ENCODE measurements around the gene PPP1R14D. TPM values are rescaled to one million over a fixed set of nuclear protein-coding genes. Genes with fewer than 3 reads are reported as not detected.

The PPP1R14D gene
- total RNA-seq, 3 donors from 2014 or later = 57.5 to 186 (median 154) TPM

DNA sequence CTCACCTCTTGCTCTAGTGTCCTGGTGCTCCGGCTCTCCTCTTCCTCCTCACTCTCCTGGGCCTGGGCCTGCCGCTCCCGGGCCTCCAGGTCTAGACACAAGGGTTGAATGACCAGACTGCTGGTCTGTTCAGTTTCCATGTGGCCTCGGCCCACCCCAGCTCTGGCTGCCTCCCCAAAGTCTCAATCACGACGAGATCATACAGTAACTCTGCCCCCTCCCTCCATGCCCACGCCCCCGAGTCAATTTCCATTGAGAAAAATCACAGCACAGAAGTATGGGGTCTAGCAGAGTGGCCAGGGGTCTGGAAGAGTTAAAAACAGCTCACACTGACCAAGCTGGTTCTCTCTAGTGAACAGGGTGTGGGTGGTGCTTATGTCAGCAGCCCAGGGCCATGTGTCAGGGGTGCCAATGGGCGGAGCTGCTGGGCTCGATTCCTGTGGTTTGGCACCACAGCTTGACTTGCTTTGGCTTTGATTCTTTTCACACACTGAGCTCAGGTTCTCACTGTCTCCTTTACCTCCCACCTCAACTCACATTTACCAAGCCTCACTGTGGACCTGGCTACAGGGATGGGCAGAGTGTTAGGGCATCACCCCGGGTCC is 51.9 kb downstream of the PPP1R14D start:
- Histone ChIP-seq H3K9me3 (no peaks in the 10 kb centered on the region), H3K4me3 (no peak overlapping the region), H3K4me1 (ENCODE audit: low read depth) (no peaks in the 10 kb centered on the region), H3K36me3 (ENCODE audit: low read depth) (peaks cover 7% of the 10 kb centered on the region)
- peak in 2 of 3 donors; percentile 26 to 51 for DNase-seq
- intact Hi-C loops (cut with DNase I, micrococcal nuclease) = loop anchor here in 1 of 2 donors (1.0 kb wide), 1 partner anchor 25 kb away; no protein-coding TSS in a partner anchor
- no peak for TF ChIP-seq CTCF (IDR thresholded peaks at IDR 0.05)
- peak; percentile 51 for ATAC-seq

- Histone ChIP-seq H3K9me3 (no peaks in the 10 kb centered on the region), H3K4me1 (ENCODE audit: low read depth) (no peaks in the 10 kb centered on the region), H3K4me3 (no peak overlapping the region), H3K36me3 (ENCODE audit: low read depth) (peaks cover 7% of the 10 kb centered on the region)
- ATAC-seq (no peak), DNase-seq (peak in 2 of 3 donors; percentile 17 to 20)
- TF ChIP-seq CTCF (IDR thresholded peaks at IDR 0.05) = no peak
- intact Hi-C loops (cut with DNase I, micrococcal nuclease) = loop anchor here in 1 of 2 donors (1.0 kb wide), 1 partner anchor 25 kb away; no protein-coding TSS in a partner anchor
Measured at GRCh38 chr15:40775740-40776536, 52.6 kb downstream of the PPP1R14D start.

DNA sequence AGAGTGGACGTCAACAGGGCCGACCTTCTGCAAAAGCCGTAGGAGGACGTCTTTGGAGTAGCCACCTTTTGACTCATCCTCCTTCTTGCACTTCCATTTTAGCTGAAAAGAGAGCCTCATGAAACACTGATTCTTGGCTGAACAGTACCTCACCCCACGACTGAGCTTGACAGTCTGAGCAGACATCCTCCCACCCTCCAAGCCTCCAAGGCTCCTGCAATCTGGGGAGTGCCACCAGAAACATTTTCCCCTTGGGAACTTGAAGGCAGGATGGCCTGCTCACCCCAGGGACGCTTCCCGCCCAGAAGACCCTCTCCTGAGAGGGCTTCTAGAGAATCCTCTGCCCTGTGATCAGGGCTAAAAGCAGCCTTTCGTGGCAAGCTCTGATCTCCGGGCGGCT is 53.5 kb downstream of the PPP1R14D start:
- Histone ChIP-seq H3K4me3 (no peak overlapping the region), H3K9me3 (no peaks in the 10 kb centered on the region), H3K36me3 (ENCODE audit: low read depth) (peaks cover 7% of the 10 kb centered on the region), H3K4me1 (ENCODE audit: low read depth) (peaks cover 9% of the 10 kb centered on the region)
- intact Hi-C loops (cut with DNase I, micrococcal nuclease) = no loop called here
- TF ChIP-seq CTCF (IDR thresholded peaks at IDR 0.05) = no peak
- DNase-seq (peak in 1 of 3 donors; percentile 15), ATAC-seq (no peak)

DNA sequence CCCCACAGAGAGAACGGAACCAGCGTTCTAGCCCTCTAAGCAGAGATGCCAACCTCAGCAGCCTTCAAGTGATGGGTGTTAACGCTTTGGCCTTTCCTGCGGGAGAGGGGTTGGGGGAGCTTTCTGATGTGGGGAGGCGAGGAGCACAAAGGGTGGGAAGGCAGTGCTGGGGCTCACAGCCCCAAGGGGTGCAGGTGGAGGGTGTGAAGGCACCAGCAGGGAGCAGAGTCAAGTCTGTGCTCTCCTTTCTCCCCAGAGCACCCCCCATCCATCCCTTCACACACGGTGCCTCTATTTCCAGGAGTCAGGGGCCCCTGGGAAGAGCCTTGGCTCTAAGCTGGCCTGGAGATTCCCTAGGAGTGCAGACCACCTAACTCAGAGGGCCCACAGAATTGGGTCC is 54.6 kb downstream of the PPP1R14D start:
- H3K9me3 ChIP-seq = no peaks in the 10 kb centered on the region
- no peak for ATAC-seq

DNA sequence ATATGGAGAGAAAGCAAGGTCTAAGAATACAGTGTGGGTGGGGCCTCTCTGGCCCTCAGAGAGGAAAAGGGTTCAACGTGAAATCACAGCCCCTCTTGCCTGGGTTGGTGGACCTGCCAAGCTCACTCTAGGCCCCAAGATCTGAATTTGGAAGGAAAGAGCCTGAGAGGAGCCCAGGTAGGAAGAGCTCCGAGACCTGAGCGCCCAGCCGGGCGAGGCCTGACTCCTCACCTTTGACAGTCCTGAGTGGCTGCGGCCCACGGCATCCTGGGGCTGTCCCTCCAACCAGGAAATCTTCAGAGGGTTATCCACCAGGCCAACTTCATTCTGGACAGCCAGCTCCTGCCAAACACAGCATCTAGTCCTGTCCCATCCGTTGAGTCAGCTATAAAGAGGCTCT is 55.0 kb downstream of the PPP1R14D start:
- H3K36me3 ChIP-seq (ENCODE audit: low read depth) = peaks cover 7% of the 10 kb centered on the region
- H3K4me1 ChIP-seq (ENCODE audit: low read depth) = peaks cover 24% of the 10 kb centered on the region
- DNase-seq (peak in 1 of 3 donors; percentile 22), ATAC-seq (no peak)
- H3K4me3 ChIP-seq = no peak overlapping the region
- TF ChIP-seq CTCF (IDR thresholded peaks at IDR 0.05) = no peak
- intact Hi-C loops (cut with DNase I, micrococcal nuclease) = no loop called here
- H3K9me3 ChIP-seq = no peaks in the 10 kb centered on the region

More for the DNA sequence above, 54.6 kb downstream of the PPP1R14D start:
- no peak for TF ChIP-seq CTCF (IDR thresholded peaks at IDR 0.05)
- H3K4me1 ChIP-seq (ENCODE audit: low read depth) = peaks cover 20% of the 10 kb centered on the region
- no peak overlapping the region for H3K4me3 ChIP-seq
- H3K36me3 ChIP-seq (ENCODE audit: low read depth) = peaks cover 7% of the 10 kb centered on the region
- intact Hi-C loops (cut with DNase I, micrococcal nuclease) = no loop called here
- peak in 1 of 3 donors; percentile 18 for DNase-seq
